Neural progenitor cell (in vitro differentiated cells): ENCODE measurements around the gene TRAP1. TPM values are rescaled to one million over a fixed set of nuclear protein-coding genes. Genes with fewer than 3 reads are reported as not detected.
A peak's percentile ranks its signal among the peaks of the same experiment; 100 is the strongest.

Experiments used
- DNase-seq: peaks from one replicate; pipeline ENCODE4 v3.0.0-alpha.2; 2016; ENCODE audit warnings: low spot score
- H2AFZ ChIP-seq: fragments of 200-600 bp; sonication (generic); replicated peaks from 2 replicates; pipeline ENCODE4 v1.6.1; 2016; ENCODE audit warnings: antibody characterized with exemption
- H3F3A ChIP-seq: fragments of 200-600 bp; sonication (generic); 2 replicates; pipeline ENCODE4 v1.6.1; 2016; ENCODE audit warnings: antibody characterized with exemption, low read depth
- H3K27ac ChIP-seq: fragments of 200-600 bp; sonication (generic); 2 replicates; pipeline ENCODE4 v1.5.1; 2016; ENCODE audit warnings: mild to moderate bottlenecking
- H3K27me3 ChIP-seq: fragments of 200-600 bp; sonication (generic); 2 replicates; pipeline ENCODE4 v1.6.1; 2016; ENCODE audit warnings: mild to moderate bottlenecking, moderate library complexity
- H3K36me3 ChIP-seq: fragments of 200-600 bp; sonication (generic); 2 replicates; pipeline ENCODE4 v1.5.1; 2016
- H3K4me1 ChIP-seq: fragments of 200-600 bp; sonication (generic); 2 replicates; pipeline ENCODE4 v1.6.1; 2016; ENCODE audit warnings: mixed run types
- H3K4me2 ChIP-seq: fragments of 200-600 bp; sonication (generic); 2 replicates; pipeline ENCODE4 v1.6.1; 2016
- H3K4me3 ChIP-seq: fragments of 200-600 bp; sonication (generic); 2 replicates; pipeline ENCODE4 v1.5.1; 2016
- H3K79me2 ChIP-seq: fragments of 200-600 bp; sonication (generic); 2 replicates; pipeline ENCODE4 v1.6.1; 2016; ENCODE audit warnings: low read depth
- H3K9ac ChIP-seq: fragments of 200-600 bp; sonication (generic); 2 replicates; pipeline ENCODE4 v1.6.1; 2016
- H3K9me3 ChIP-seq: fragments of 200-600 bp; sonication (generic); 2 replicates; pipeline ENCODE4 v1.5.1; 2016; ENCODE audit warnings: low read depth
- H4K20me1 ChIP-seq: fragments of 200-600 bp; sonication (generic); 2 replicates; pipeline ENCODE4 v1.6.1; 2016; ENCODE audit warnings: low read depth
- H3K27ac Mint-ChIP-seq: 3 replicates; pipeline ENCODE4 v1.8.0; 2021; ENCODE audit warnings: mixed read lengths
- H3K27me3 Mint-ChIP-seq: 2 replicates; pipeline ENCODE4 v1.8.0; 2022; ENCODE audit warnings: low read depth, mild to moderate bottlenecking, inconsistent platforms, moderate library complexity, mixed read lengths; ENCODE audit not compliant: insufficient read depth
- H3K36me3 Mint-ChIP-seq: 3 replicates; pipeline ENCODE4 v1.8.0; 2021; ENCODE audit warnings: mixed read lengths
- H3K4me1 Mint-ChIP-seq: 3 replicates; pipeline ENCODE4 v1.8.0; 2021; ENCODE audit warnings: mixed read lengths
- H3K4me3 Mint-ChIP-seq: 3 replicates; pipeline ENCODE4 v1.8.0; 2021; ENCODE audit warnings: mild to moderate bottlenecking, moderate library complexity, mixed read lengths
- H3K9me3 Mint-ChIP-seq: 3 replicates; pipeline ENCODE4 v1.8.0; 2020; ENCODE audit warnings: mixed read lengths
- CTCF ChIP-seq: fragments of 200-600 bp; sonication (generic); IDR thresholded peaks from 2 replicates; pipeline ENCODE4 v1.5.1; 2017; ENCODE audit warnings: antibody characterized with exemption, mild to moderate bottlenecking
- EZH2 ChIP-seq: fragments of 200-600 bp; sonication (generic); IDR thresholded peaks from 2 replicates; pipeline ENCODE4 v1.6.1; 2017; ENCODE audit warnings: antibody characterized with exemption, mild to moderate bottlenecking, moderate library complexity
- EZH2phosphoT487 ChIP-seq: fragments of 200-600 bp; sonication (generic); IDR thresholded peaks from 2 replicates; pipeline ENCODE4 v1.6.1; 2017; ENCODE audit warnings: antibody characterized with exemption
- total RNA-seq: library from RNA; depleted of rRNA; stranded (reverse); fragments of >200 nt; gene quantifications from 2 replicates; pipeline ENCODE4 v1.2.3, GENCODE V29; 2015; ENCODE audit warnings: low replicate concordance

TRAP1 gene
- total RNA-seq, 1 donor from 2014 or later, result 119 TPM

- H3F3A ChIP-seq, result no peaks in the 10 kb centered on the region
- H3K4me3 ChIP-seq, result no peak overlapping the region
- peak; percentile 87 for TF ChIP-seq CTCF
- no peak for TF ChIP-seq EZH2
- TF ChIP-seq EZH2phosphoT487, result no peak
- no peaks in the 10 kb centered on the region for H3K27me3 ChIP-seq
- no peaks in the 10 kb centered on the region for H3K27me3 Mint-ChIP-seq
- DNase-seq, result peak; percentile 84
- no peaks in the 10 kb centered on the region for H3K4me1 ChIP-seq
- H3K4me2 ChIP-seq, result no peak overlapping the region
- peaks cover 5% of the 10 kb centered on the region for H3K79me2 ChIP-seq
- no peaks in the 10 kb centered on the region for H3K9me3 Mint-ChIP-seq
- no peaks in the 10 kb centered on the region for H3K36me3 ChIP-seq
- H3K27ac ChIP-seq, result no peak overlapping the region
- peaks cover 8% of the 10 kb centered on the region for H3K36me3 Mint-ChIP-seq
- H3K9me3 ChIP-seq, result no peaks in the 10 kb centered on the region
- peak overlapping the region; percentile 31 for H3K27ac Mint-ChIP-seq
- no peak overlapping the region for H2AFZ ChIP-seq
- peaks cover 8% of the 10 kb centered on the region for H3K4me1 Mint-ChIP-seq
- H3K9ac ChIP-seq, result no peak overlapping the region
- H4K20me1 ChIP-seq, result peaks cover 20% of the 10 kb centered on the region
- peak overlapping the region; percentile 17 for H3K4me3 Mint-ChIP-seq
Measured at GRCh38 chr16:3690470-3690928, 26.8 kb downstream of the TRAP1 start.

- Mint-ChIP-seq H3K4me3 (no peak overlapping the region), H3K4me1 (peaks cover 6% of the 10 kb centered on the region), H3K27ac (no peak overlapping the region), H3K9me3 (no peaks in the 10 kb centered on the region), H3K27me3 (no peaks in the 10 kb centered on the region), H3K36me3 (peaks cover 11% of the 10 kb centered on the region)
- peaks cover 4% of the 10 kb centered on the region for H3K79me2 ChIP-seq
- no peak overlapping the region for H3K27ac ChIP-seq
- no peaks in the 10 kb centered on the region for H3K9me3 ChIP-seq
- H2AFZ ChIP-seq, result no peak overlapping the region
- no peak overlapping the region for H3K4me3 ChIP-seq
- TF ChIP-seq EZH2 (no peak), EZH2phosphoT487 (no peak), CTCF (no peak)
- no peaks in the 10 kb centered on the region for H3F3A ChIP-seq
- H4K20me1 ChIP-seq, result peaks cover 18% of the 10 kb centered on the region
- no peak overlapping the region for H3K4me2 ChIP-seq
- no peaks in the 10 kb centered on the region for H3K27me3 ChIP-seq
- H3K36me3 ChIP-seq, result no peaks in the 10 kb centered on the region
- no peak overlapping the region for H3K9ac ChIP-seq
- no peaks in the 10 kb centered on the region for H3K4me1 ChIP-seq
- DNase-seq, result no peak
Measured at GRCh38 chr16:3689731-3690130, 27.6 kb downstream of the TRAP1 start.

GRCh38 chr16:3687792-3688191, 29.5 kb downstream of the TRAP1 start:
- Histone ChIP-seq H3K4me2 (no peak overlapping the region), H2AFZ (no peak overlapping the region), H3K4me1 (no peaks in the 10 kb centered on the region), H3K79me2 (no peaks in the 10 kb centered on the region), H3K4me3 (no peak overlapping the region), H3K9ac (no peak overlapping the region), H3K27me3 (no peaks in the 10 kb centered on the region), H3K36me3 (no peaks in the 10 kb centered on the region), H3K27ac (no peak overlapping the region), H4K20me1 (peaks cover 15% of the 10 kb centered on the region), H3K9me3 (no peaks in the 10 kb centered on the region), H3F3A (no peaks in the 10 kb centered on the region)
- H3K36me3 Mint-ChIP-seq, result peaks cover 17% of the 10 kb centered on the region
- H3K27ac Mint-ChIP-seq, result no peak overlapping the region
- no peaks in the 10 kb centered on the region for H3K27me3 Mint-ChIP-seq
- no peak for DNase-seq
- H3K4me3 Mint-ChIP-seq, result no peak overlapping the region
- H3K4me1 Mint-ChIP-seq, result peaks cover 6% of the 10 kb centered on the region
- TF ChIP-seq EZH2 (no peak), EZH2phosphoT487 (no peak), CTCF (no peak)
- no peaks in the 10 kb centered on the region for H3K9me3 Mint-ChIP-seq
